H9 (cell line): ENCODE measurements around the gene SPHKAP. TPM values are rescaled to one million over a fixed set of nuclear protein-coding genes. Genes with fewer than 3 reads are reported as not detected.

Experiments used
- DNase-seq: peaks from one replicate; pipeline ENCODE4 v3.0.0-alpha.2; 2017
- H2AFZ ChIP-seq: one replicate; pipeline ENCODE4 v1.6.1; 2013; ENCODE audit warnings: mild to moderate bottlenecking, low read length, control low read depth, moderate library complexity
- H2AK5ac ChIP-seq: 2 replicates; pipeline ENCODE4 v1.6.1; 2013; ENCODE audit warnings: low read length, control low read depth, mixed read lengths; ENCODE audit not compliant: insufficient read length
- H2BK120ac ChIP-seq: one replicate; pipeline ENCODE4 v1.6.1; 2013; ENCODE audit warnings: low read depth, mild to moderate bottlenecking, low read length, control low read depth, inconsistent platforms; ENCODE audit not compliant: poor library complexity, severe bottlenecking
- H2BK12ac ChIP-seq: 2 replicates; pipeline ENCODE4 v1.6.1; 2013; ENCODE audit warnings: low read length, control low read depth, mixed read lengths, low read depth; ENCODE audit not compliant: insufficient read length
- H2BK15ac ChIP-seq: 2 replicates; pipeline ENCODE4 v1.6.1; 2013; ENCODE audit warnings: low read depth, low read length, control low read depth
- H2BK20ac ChIP-seq: one replicate; pipeline ENCODE4 v1.6.1; 2013; ENCODE audit warnings: low read depth, mild to moderate bottlenecking, low read length, control low read depth, inconsistent platforms; ENCODE audit not compliant: poor library complexity, severe bottlenecking
- H2BK5ac ChIP-seq: 2 replicates; pipeline ENCODE4 v1.6.1; 2013; ENCODE audit warnings: low read length, control low read depth, mixed read lengths; ENCODE audit not compliant: insufficient read length
- H3K14ac ChIP-seq: 2 replicates; pipeline ENCODE4 v1.6.1; 2013; ENCODE audit warnings: low read length, control low read depth; ENCODE audit not compliant: insufficient read depth
- H3K18ac ChIP-seq: 2 replicates; pipeline ENCODE4 v1.6.1; 2013; ENCODE audit warnings: low read depth, mild to moderate bottlenecking, mixed read lengths, low read length, control low read depth; ENCODE audit not compliant: insufficient read length
- H3K23ac ChIP-seq: 2 replicates; pipeline ENCODE4 v1.6.1; 2013; ENCODE audit warnings: low read length, control low read depth, mixed read lengths, low read depth; ENCODE audit not compliant: insufficient read length
- H3K23me2 ChIP-seq: 2 replicates; pipeline ENCODE4 v1.6.1; 2013; ENCODE audit warnings: low read depth, mild to moderate bottlenecking, mixed read lengths, low read length, control low read depth; ENCODE audit not compliant: insufficient read length, poor library complexity, severe bottlenecking
- H3K27ac ChIP-seq: 2 replicates; pipeline ENCODE4 v1.5.1; 2013; ENCODE audit warnings: low read length, control low read depth, mixed read lengths, low read depth; ENCODE audit not compliant: insufficient read length
- H3K27me3 ChIP-seq: 2 replicates; pipeline ENCODE4 v1.6.1; 2013; ENCODE audit warnings: low read length, control low read depth, inconsistent platforms; ENCODE audit not compliant: insufficient read depth
- H3K4ac ChIP-seq: 2 replicates; pipeline ENCODE4 v1.6.1; 2013; ENCODE audit warnings: low read depth, mild to moderate bottlenecking, control low read depth, inconsistent platforms, low read length, moderate library complexity
- H3K4me1 ChIP-seq: 2 replicates; pipeline ENCODE4 v1.6.1; 2013; ENCODE audit warnings: low read length, control low read depth, inconsistent platforms; ENCODE audit not compliant: insufficient read depth
- H3K4me2 ChIP-seq: 2 replicates; pipeline ENCODE4 v1.6.1; 2013; ENCODE audit warnings: low read length, control low read depth, mixed read lengths; ENCODE audit not compliant: insufficient read length, insufficient read depth
- H3K56ac ChIP-seq: 2 replicates; pipeline ENCODE4 v1.6.1; 2013; ENCODE audit warnings: low read depth, mild to moderate bottlenecking, mixed read lengths, low read length, control low read depth; ENCODE audit not compliant: insufficient read length
- H3K79me1 ChIP-seq: 2 replicates; pipeline ENCODE4 v1.6.1; 2013; ENCODE audit warnings: low read depth, mild to moderate bottlenecking, moderate library complexity, low read length, control low read depth, inconsistent platforms; ENCODE audit not compliant: insufficient read depth, poor library complexity, severe bottlenecking
- H3K79me2 ChIP-seq: 2 replicates; pipeline ENCODE4 v1.6.1; 2013; ENCODE audit warnings: low read length, control low read depth, inconsistent platforms; ENCODE audit not compliant: insufficient read depth
- H3K9ac ChIP-seq: 2 replicates; pipeline ENCODE4 v1.6.1; 2013; ENCODE audit warnings: low read length, control low read depth, mixed read lengths; ENCODE audit not compliant: insufficient read length; ENCODE audit errors: extremely low read depth
- H3K9me3 ChIP-seq: one replicate; pipeline ENCODE4 v1.6.1; 2013; ENCODE audit warnings: low read depth, low read length, inconsistent platforms; ENCODE audit not compliant: control insufficient read depth
- H3T11ph ChIP-seq: one replicate; pipeline ENCODE4 v1.6.1; 2013; ENCODE audit warnings: mild to moderate bottlenecking, low read length, control low read depth, inconsistent platforms
- H4K20me1 ChIP-seq: one replicate; pipeline ENCODE4 v1.6.1; 2013; ENCODE audit not compliant: control insufficient read depth, insufficient read length, insufficient read depth
- H4K5ac ChIP-seq: 2 replicates; pipeline ENCODE4 v1.6.1; 2013; ENCODE audit warnings: low read depth, mild to moderate bottlenecking, mixed read lengths, low read length, control low read depth; ENCODE audit not compliant: insufficient read length
- H4K8ac ChIP-seq: replicated peaks from 2 replicates; pipeline ENCODE4 v1.6.1; 2013; ENCODE audit warnings: low read length, control low read depth, mixed read lengths, low read depth; ENCODE audit not compliant: insufficient read length
- H4K91ac ChIP-seq: 2 replicates; pipeline ENCODE4 v1.6.1; 2013; ENCODE audit warnings: low read depth, mild to moderate bottlenecking, moderate library complexity, mixed read lengths, low read length, control low read depth; ENCODE audit not compliant: insufficient read length
- H3K27ac Mint-ChIP-seq, 3 experiments: 2 replicates in 2 of 3; 3 replicates in 1 of 3; pipeline ENCODE4 v1.8.0; 2020 to 2021; ENCODE audit warnings: mixed read lengths in 3 of 3, mild to moderate bottlenecking in 1 of 3, moderate library complexity in 1 of 3
- H3K27me3 Mint-ChIP-seq: 2 replicates; pipeline ENCODE4 v1.8.0; 2021; ENCODE audit warnings: low read depth, mild to moderate bottlenecking, moderate library complexity, mixed read lengths
- H3K36me3 Mint-ChIP-seq, 3 experiments: 2 replicates in 2 of 3; 3 replicates in 1 of 3; pipeline ENCODE4 v1.8.0; 2020 to 2021; ENCODE audit warnings: low read depth in 3 of 3, mixed read lengths in 3 of 3; ENCODE audit not compliant: insufficient read depth in 1 of 3
- H3K4me1 Mint-ChIP-seq, 2 experiments: 2 replicates each; pipeline ENCODE4 v1.8.0; 2020; ENCODE audit warnings: mixed read lengths in 2 of 2
- H3K4me3 Mint-ChIP-seq, 2 experiments: 2 replicates in 1 of 2; 3 replicates in 1 of 2; pipeline ENCODE4 v1.8.0; 2020 to 2021; ENCODE audit warnings: mild to moderate bottlenecking in 2 of 2, mixed read lengths in 2 of 2, moderate library complexity in 1 of 2
- H3K9me3 Mint-ChIP-seq, 2 experiments: 2 replicates in 1 of 2; 3 replicates in 1 of 2; pipeline ENCODE4 v1.8.0; 2020; ENCODE audit warnings: mild to moderate bottlenecking in 2 of 2, mixed read lengths in 2 of 2, moderate library complexity in 1 of 2
- CTCF ChIP-seq: fragments of 200-600 bp; sonication (generic); conservative IDR thresholded peaks from 3 replicates; pipeline ENCODE4 v1.8.0; 2021; ENCODE audit warnings: antibody characterized with exemption, mild to moderate bottlenecking
- WGBS: extraction: QIAGEN DNeasy Blood & Tissue Kit; methylation state at CpG from one replicate; pipeline ENCODE4 v1.1.7; 2013; ENCODE audit warnings: missing lambda C conversion rate, low lambda C conversion rate, mixed read lengths; ENCODE audit not compliant: insufficient read length; ENCODE audit errors: extremely low coverage; 5-methylcytosine and 5-hydroxymethylcytosine counted together
- total RNA-seq: library from RNA; stranded (reverse); gene quantifications from 2 replicates; pipeline ENCODE4 v1.2.1, GENCODE V29; 2021

Gene SPHKAP
- total RNA-seq, 1 experiment from 2014 or later: not detected

GRCh38 chr2:228066126-228066798 lies 115.2 kb downstream of the SPHKAP start:
- H3T11ph ChIP-seq: no peak overlapping the region
- no peak overlapping the region for H3K27ac Mint-ChIP-seq
- no peak overlapping the region for H3K4me2 ChIP-seq
- no CpG with 5 or more reads among the region's 5 CpGs for WGBS
- H3K27me3 Mint-ChIP-seq: no peaks in the 10 kb centered on the region; the same call in 1 of the 2 replicates
- TF ChIP-seq CTCF: no peak
- no peak overlapping the region for H3K56ac ChIP-seq
- H4K5ac ChIP-seq: no peak overlapping the region
- no peaks in the 10 kb centered on the region for H3K4me1 ChIP-seq
- no peaks in the 10 kb centered on the region for H3K79me2 ChIP-seq
- H2BK5ac ChIP-seq: no peak overlapping the region
- H3K79me1 ChIP-seq: no peaks in the 10 kb centered on the region
- H3K14ac ChIP-seq: no peak overlapping the region
- no peak overlapping the region for H3K23ac ChIP-seq
- no peak overlapping the region for H3K4me3 Mint-ChIP-seq
- no peak overlapping the region for H2BK120ac ChIP-seq
- H4K20me1 ChIP-seq: no peaks in the 10 kb centered on the region
- H2BK15ac ChIP-seq: no peak overlapping the region
- H4K8ac ChIP-seq: no peak overlapping the region
- H3K4me1 Mint-ChIP-seq: peaks cover 4% of the 10 kb centered on the region in 2 experiments; a peak in 2 of 4 replicates
- no peaks in the 10 kb centered on the region for H3K9me3 Mint-ChIP-seq
- no peak for DNase-seq
- H3K18ac ChIP-seq: no peak overlapping the region
- H2AK5ac ChIP-seq: no peak overlapping the region
- no peak overlapping the region for H3K4ac ChIP-seq
- H2AFZ ChIP-seq: no peak overlapping the region
- no peak overlapping the region for H2BK12ac ChIP-seq
- no peak overlapping the region for H3K9ac ChIP-seq
- no peak overlapping the region for H3K27ac ChIP-seq
- H4K91ac ChIP-seq: no peak overlapping the region
- no peaks in the 10 kb centered on the region for H3K23me2 ChIP-seq
- no peaks in the 10 kb centered on the region for H3K27me3 ChIP-seq
- H3K9me3 ChIP-seq: no peaks in the 10 kb centered on the region
- H3K36me3 Mint-ChIP-seq: no peaks in the 10 kb centered on the region
- H2BK20ac ChIP-seq: no peak overlapping the region
